SIG-M5 (cell line): ENCODE measurements around the gene AQP10.
"Not testable (repeated sequence)": the region's sequence is repeated elsewhere in the genome, so short reads cannot be mapped to it uniquely, and the experiment has no call there.

ENCODE experiments used
- DNase-seq: peaks from one replicate; lab custom pipeline; 2025; lab: John Stamatoyannopoulos, UW

The AQP10 gene

GRCh38 chr1:154324669-154325582 is 4.0 kb downstream of the AQP10 start, which contains the start of gene ATP8B2:
Gene ATP8B2 (plus strand): TSS chr1:154325525. CDS start chr1:154328142, 2,617 bp downstream.
- DNase-seq: no peak

GRCh38 chr1:154325583-154326545 is 5.0 kb downstream of the AQP10 start:
- DNase-seq: no peak

- no peak for DNase-seq
Observed at GRCh38 chr1:154326546-154327465, 5.9 kb downstream of the AQP10 start.

GRCh38 chr1:154327466-154328317 is 6.8 kb downstream of the AQP10 start:
- no peak for DNase-seq

GRCh38 chr1:154328318-154329151 is 7.6 kb downstream of the AQP10 start:
- DNase-seq: no peak

- no peak for DNase-seq
Observed at GRCh38 chr1:154329152-154329521, 8.2 kb downstream of the AQP10 start.

GRCh38 chr1:154329551-154330131 is 8.7 kb downstream of the AQP10 start:
- no peak for DNase-seq

- DNase-seq: no peak
Observed at GRCh38 chr1:154330669-154331068, 9.8 kb downstream of the AQP10 start.

- no peak for DNase-seq
Observed at GRCh38 chr1:154334079-154335024, 13.5 kb downstream of the AQP10 start.

GRCh38 chr1:154335025-154335714 is 14.3 kb downstream of the AQP10 start:
- no peak for DNase-seq

- DNase-seq: no peak
Observed at GRCh38 chr1:154337253-154337894, 16.5 kb downstream of the AQP10 start.

GRCh38 chr1:154338875-154339274 is 18.0 kb downstream of the AQP10 start:
- DNase-seq: no peak

- not testable (repeated sequence) for DNase-seq
Observed at GRCh38 chr1:154341366-154341765, 20.5 kb downstream of the AQP10 start.

GRCh38 chr1:154342132-154342531 is 21.2 kb downstream of the AQP10 start:
- no peak for DNase-seq

- DNase-seq: no peak
Observed at GRCh38 chr1:154342836-154343472, 22.1 kb downstream of the AQP10 start.
